ENCODE data around the gene PSMC3IP. TPM values are rescaled to one million over a fixed set of nuclear protein-coding genes. Genes with fewer than 3 reads are reported as not detected.

Gene PSMC3IP
- total and polyA plus RNA-seq, 12 donors, result 1.2 to 7.7 (median 2.0) TPM; not detected in 1

DNA sequence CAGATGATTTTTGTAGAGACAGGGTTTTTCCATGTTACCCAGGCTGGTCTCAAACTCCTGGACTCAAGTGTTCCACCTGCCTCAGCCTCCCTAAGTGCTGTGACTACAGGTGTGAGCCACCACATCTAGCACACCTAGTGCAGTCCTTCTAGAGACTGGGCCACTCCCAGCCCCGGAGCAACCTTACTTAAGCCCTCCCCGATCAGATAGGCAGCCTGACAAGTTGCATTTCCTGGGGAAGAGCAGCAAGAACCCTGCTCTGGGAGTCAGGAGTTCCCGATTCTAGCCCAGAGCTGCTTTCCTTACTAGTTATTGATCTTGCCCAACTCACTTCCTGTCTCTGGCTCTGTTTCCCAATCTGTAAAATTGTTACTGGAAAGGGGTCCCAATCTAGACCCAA lies 48.5 kb downstream of the PSMC3IP start:
- Histone ChIP-seq H3K9me3 (replicated peaks in 1 of 3) (no peaks in the 10 kb centered on the region), H3K27me3 (no peaks in the 10 kb centered on the region), H3K27ac (no peak overlapping the region), H3K36me3 (replicated peaks in 1 of 2) (no peaks in the 10 kb centered on the region), H3K4me3 (no peak overlapping the region), H3K4me1 (replicated peaks in 1 of 2) (peaks cover 23 to 38% of the 10 kb centered on the region in 2 donors)
- WGBS, 4 donors, result 43 to 83% (median 59%) methylated on average over 2 to 3 of the region's 3 CpGs
- intact Hi-C loops (cut with DNase I), result loop anchor here in 1 of 2 donors (10.0 kb wide), 1 partner anchor 214 kb away; no protein-coding TSS in a partner anchor
- no peak for TF ChIP-seq POLR2A (IDR thresholded peaks at IDR 0.05)
- TF ChIP-seq, protein P1, sequence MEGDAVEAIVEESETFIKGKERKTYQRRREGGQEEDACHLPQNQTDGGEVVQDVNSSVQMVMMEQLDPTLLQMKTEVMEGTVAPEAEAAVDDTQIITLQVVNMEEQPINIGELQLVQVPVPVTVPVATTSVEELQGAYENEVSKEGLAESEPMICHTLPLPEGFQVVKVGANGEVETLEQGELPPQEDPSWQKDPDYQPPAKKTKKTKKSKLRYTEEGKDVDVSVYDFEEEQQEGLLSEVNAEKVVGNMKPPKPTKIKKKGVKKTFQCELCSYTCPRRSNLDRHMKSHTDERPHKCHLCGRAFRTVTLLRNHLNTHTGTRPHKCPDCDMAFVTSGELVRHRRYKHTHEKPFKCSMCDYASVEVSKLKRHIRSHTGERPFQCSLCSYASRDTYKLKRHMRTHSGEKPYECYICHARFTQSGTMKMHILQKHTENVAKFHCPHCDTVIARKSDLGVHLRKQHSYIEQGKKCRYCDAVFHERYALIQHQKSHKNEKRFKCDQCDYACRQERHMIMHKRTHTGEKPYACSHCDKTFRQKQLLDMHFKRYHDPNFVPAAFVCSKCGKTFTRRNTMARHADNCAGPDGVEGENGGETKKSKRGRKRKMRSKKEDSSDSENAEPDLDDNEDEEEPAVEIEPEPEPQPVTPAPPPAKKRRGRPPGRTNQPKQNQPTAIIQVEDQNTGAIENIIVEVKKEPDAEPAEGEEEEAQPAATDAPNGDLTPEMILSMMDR (IDR thresholded peaks at IDR 0.05), result no peak
- DNase-seq, result no peak

DNA sequence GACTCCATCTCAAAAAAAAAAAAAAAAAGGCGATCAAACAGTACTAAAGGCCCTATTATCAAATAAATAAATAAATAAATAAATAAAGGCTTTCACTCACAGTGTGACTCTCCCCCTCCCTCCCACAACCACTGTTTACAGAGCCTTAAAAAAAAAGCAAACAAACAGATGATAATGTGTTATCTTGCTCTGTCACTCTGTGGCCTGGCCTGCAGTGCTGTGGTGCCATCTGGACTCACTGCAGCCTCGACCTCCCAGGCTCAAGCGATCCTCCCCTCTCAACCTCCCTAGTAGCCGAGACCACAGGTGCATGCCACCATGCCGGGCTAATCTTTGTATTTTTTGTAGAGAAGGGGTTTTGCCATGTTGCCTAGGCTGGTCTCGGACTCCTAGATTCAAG lies 49.6 kb downstream of the PSMC3IP start:
- WGBS, 4 donors, result 90 to 92% (median 91%) methylated on average over 6 of the region's 6 CpGs
- intact Hi-C loops (cut with DNase I), result loop anchor here in 1 of 2 donors (10.0 kb wide), 1 partner anchor 213 kb away; no protein-coding TSS in a partner anchor
- DNase-seq, result no peak
- Histone ChIP-seq H3K4me1 (replicated peaks in 1 of 2) (peaks cover 29 to 48% of the 10 kb centered on the region in 2 donors), H3K27ac (no peak overlapping the region), H3K4me3 (no peak overlapping the region), H3K27me3 (no peaks in the 10 kb centered on the region), H3K9me3 (replicated peaks in 1 of 3) (no peaks in the 10 kb centered on the region), H3K36me3 (replicated peaks in 1 of 2) (no peaks in the 10 kb centered on the region)
- TF ChIP-seq POLR2A (IDR thresholded peaks at IDR 0.05), result no peak
- TF ChIP-seq, protein P1 (IDR thresholded peaks at IDR 0.05), result no peak

DNA sequence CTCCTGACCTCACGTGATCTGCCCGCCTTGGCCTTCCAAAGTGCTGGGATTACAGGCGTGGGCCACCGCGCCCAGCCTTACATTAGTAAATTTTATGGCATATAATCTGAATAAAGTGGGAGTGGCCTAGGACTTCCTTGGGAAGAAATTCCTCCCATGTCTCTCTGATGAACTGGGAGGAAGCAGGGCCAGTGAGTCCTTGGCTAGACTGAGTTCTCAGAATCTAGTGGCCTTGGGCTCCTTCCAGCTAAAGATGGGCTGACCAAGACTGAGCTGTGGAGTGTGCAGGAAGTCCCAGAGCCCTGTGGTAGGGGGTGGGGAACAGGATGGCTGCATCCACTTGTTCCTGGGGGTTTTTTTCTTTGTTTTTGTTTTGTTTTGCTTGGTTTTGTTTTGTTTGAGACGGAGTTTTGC lies 51.5 kb downstream of the PSMC3IP start:
- H3K9me3 ChIP-seq (replicated peaks in 1 of 3), result no peaks in the 10 kb centered on the region
- H3K36me3 ChIP-seq (replicated peaks in 1 of 2), result peaks cover 0 to 5% of the 10 kb centered on the region in 2 donors
- peak overlapping the region in 4 of 5 donors; percentile 9 to 99 (median 72) for H3K27ac ChIP-seq
- peaks cover 48 to 62% of the 10 kb centered on the region in 2 donors for H3K4me1 ChIP-seq (replicated peaks in 1 of 2)
- peak; percentile 77 to 91 (median 85) for DNase-seq
- no peak overlapping the region for H3K4me3 ChIP-seq
- intact Hi-C loops (cut with DNase I), result loop anchor here in 1 of 2 donors (10.0 kb wide), 1 partner anchor 211 kb away; no protein-coding TSS in a partner anchor
- no peaks in the 10 kb centered on the region for H3K27me3 ChIP-seq
- 0 to 56% (median 51%) methylated on average over 1 to 6 of the region's 6 CpGs for WGBS, 4 donors
- TF ChIP-seq, protein P1 (IDR thresholded peaks at IDR 0.05), result no peak
- no peak for TF ChIP-seq POLR2A (IDR thresholded peaks at IDR 0.05)

DNA sequence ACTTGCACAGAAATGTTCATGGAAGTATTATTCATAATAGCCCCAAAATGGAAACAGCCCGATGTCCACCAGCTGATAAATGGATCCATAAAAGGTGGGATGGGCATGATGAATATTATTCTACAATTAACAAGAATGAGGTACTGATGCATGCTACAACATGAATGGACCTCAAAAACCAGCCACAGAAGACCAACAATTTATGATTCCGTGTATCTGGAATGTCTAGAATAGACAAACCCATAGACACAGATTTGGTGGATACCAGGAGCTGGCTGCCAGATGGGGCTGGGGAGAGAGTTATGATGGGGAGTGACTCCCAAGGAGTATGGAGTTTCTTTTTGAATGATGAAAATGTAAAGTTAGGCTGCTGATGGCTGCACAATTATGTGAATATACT lies 52.3 kb downstream of the PSMC3IP start:
- no peak for TF ChIP-seq POLR2A (IDR thresholded peaks at IDR 0.05)
- TF ChIP-seq, protein P1 (IDR thresholded peaks at IDR 0.05), result no peak
- H3K4me3 ChIP-seq, result no peak overlapping the region
- intact Hi-C loops (cut with DNase I), result loop anchor here in 1 of 2 donors (10.0 kb wide), 1 partner anchor 210 kb away; no protein-coding TSS in a partner anchor
- 66 to 81% (median 69%) methylated on average over 2 of the region's 2 CpGs for WGBS, 4 donors
- peaks cover 0 to 5% of the 10 kb centered on the region in 2 donors for H3K36me3 ChIP-seq (replicated peaks in 1 of 2)
- H3K27me3 ChIP-seq, result no peaks in the 10 kb centered on the region
- peak overlapping the region in 4 of 5 donors; percentile 10 to 99 (median 62) for H3K27ac ChIP-seq
- peaks cover 56 to 70% of the 10 kb centered on the region in 2 donors for H3K4me1 ChIP-seq (replicated peaks in 1 of 2)
- H3K9me3 ChIP-seq (replicated peaks in 1 of 3), result no peaks in the 10 kb centered on the region
- peak in 1 of 7 donors; percentile 13 for DNase-seq

Measured in adrenal gland (tissue), 12 donors.